Sigmoid colon (tissue), 4 donors: ENCODE data around the gene MAGOHB.

Experiments
- CTCF ChIP-seq, 4 experiments: fragments of 450-650 bp in 3 of 4; fragments of 200-600 bp in 1 of 4; IDR thresholded peaks; one replicate each; pipeline ENCODE4 v1.5.1; 2016 to 2019; ENCODE audit warnings: antibody characterized with exemption in 4 of 4, mild to moderate bottlenecking in 3 of 4, moderate library complexity in 2 of 4
- EP300 ChIP-seq, 4 donors: sonication (generic); formaldehyde crosslinking; IDR thresholded peaks; one replicate each; pipeline ENCODE4 v1.6.1; 2017; ENCODE audit warnings: antibody characterized with exemption in 4 of 4
- POLR2A ChIP-seq, 2 donors: fragments of 450-650 bp; IDR thresholded peaks; one replicate each; pipeline ENCODE4 v1.6.1; 2016; ENCODE audit warnings: antibody characterized with exemption in 2 of 2, mild to moderate bottlenecking in 2 of 2, moderate library complexity in 2 of 2
- POLR2AphosphoS5 ChIP-seq, 4 donors: sonication (generic); formaldehyde crosslinking; IDR thresholded peaks; one replicate each; pipeline ENCODE4 v1.6.1; 2017; ENCODE audit warnings: antibody characterized with exemption in 4 of 4

DNA sequence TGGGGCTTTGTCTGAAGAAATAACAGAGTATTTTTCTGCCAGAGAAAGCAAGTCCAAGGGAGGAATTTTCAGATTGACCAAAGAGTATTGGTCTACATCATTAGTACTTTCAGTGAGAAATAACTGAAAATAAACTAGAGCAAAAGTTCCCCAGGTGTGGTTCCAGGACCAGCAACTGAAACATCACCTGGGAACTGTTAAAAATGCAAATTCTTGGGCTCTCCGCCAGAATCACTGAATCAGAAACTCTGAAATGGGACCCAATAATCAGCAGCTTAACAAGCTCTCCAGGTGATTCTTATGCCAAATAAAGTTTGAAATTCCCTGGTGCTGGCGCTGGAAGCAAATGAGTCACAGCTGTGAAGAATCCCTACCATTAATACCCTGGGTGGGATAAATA is 55.6 kb downstream of the MAGOHB start:
- TF ChIP-seq POLR2A (IDR thresholded peaks at IDR 0.05), result no peak
- TF ChIP-seq CTCF (IDR thresholded peaks at IDR 0.05), result no peak
- no peak for TF ChIP-seq EP300 (IDR thresholded peaks at IDR 0.05)
- TF ChIP-seq POLR2AphosphoS5 (IDR thresholded peaks at IDR 0.05), result no peak
